ENCODE results near the gene RELN. TPM values are rescaled to one million over a fixed set of nuclear protein-coding genes. Genes with fewer than 3 reads are reported as not detected.

The RELN gene
- total RNA-seq, 1 donor from 2014 or later, result 7.4 TPM

DNA sequence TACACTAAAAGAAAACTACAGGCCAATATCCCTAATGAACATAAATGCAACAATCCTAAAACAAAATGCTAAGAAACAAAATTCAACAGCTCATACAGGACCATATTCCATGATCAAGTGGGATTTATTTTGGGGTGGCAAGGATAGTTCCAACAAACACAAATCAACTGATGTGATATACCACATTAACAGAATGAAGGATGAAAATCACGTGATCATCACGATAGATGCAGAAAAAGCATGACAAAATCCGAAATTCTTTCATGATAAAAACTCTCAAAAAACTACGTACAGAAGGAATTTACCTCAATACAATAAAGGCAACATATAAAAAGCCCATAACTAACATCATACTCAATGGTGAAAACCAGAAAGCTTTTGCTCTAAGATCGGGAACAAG, 124.0 kb downstream of the RELN start:
- H3K4me3 ChIP-seq, result no peak overlapping the region
- intact Hi-C loops (cut with DNase I), result no loop called here
- H3K36me3 ChIP-seq, result no peaks in the 10 kb centered on the region
- no peaks in the 10 kb centered on the region for H3K4me1 ChIP-seq
- H3K9me3 ChIP-seq, result no peaks in the 10 kb centered on the region
- no peaks in the 10 kb centered on the region for H3K27me3 ChIP-seq
- TF ChIP-seq, protein P1, sequence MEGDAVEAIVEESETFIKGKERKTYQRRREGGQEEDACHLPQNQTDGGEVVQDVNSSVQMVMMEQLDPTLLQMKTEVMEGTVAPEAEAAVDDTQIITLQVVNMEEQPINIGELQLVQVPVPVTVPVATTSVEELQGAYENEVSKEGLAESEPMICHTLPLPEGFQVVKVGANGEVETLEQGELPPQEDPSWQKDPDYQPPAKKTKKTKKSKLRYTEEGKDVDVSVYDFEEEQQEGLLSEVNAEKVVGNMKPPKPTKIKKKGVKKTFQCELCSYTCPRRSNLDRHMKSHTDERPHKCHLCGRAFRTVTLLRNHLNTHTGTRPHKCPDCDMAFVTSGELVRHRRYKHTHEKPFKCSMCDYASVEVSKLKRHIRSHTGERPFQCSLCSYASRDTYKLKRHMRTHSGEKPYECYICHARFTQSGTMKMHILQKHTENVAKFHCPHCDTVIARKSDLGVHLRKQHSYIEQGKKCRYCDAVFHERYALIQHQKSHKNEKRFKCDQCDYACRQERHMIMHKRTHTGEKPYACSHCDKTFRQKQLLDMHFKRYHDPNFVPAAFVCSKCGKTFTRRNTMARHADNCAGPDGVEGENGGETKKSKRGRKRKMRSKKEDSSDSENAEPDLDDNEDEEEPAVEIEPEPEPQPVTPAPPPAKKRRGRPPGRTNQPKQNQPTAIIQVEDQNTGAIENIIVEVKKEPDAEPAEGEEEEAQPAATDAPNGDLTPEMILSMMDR (IDR thresholded peaks at IDR 0.05), result no peak
- TF ChIP-seq POLR2A (IDR thresholded peaks at IDR 0.05) (no peak), POLR2AphosphoS5 (IDR thresholded peaks at IDR 0.05; ENCODE audit: insufficient read depth in 1 of 2, low read depth in 1 of 2) (no peak)
- no peak overlapping the region for H3K27ac ChIP-seq
- no peak for DNase-seq (ENCODE audit: extremely low spot score in 2 of 2)

GRCh38 chr7:103862302-103863035, 127.0 kb downstream of the RELN start:
- Histone ChIP-seq H3K4me1 (no peaks in the 10 kb centered on the region), H3K4me3 (no peak overlapping the region), H3K9me3 (no peaks in the 10 kb centered on the region), H3K27me3 (no peaks in the 10 kb centered on the region), H3K36me3 (no peaks in the 10 kb centered on the region), H3K27ac (no peak overlapping the region)
- no peak for DNase-seq (ENCODE audit: extremely low spot score in 2 of 2)
- intact Hi-C loops (cut with DNase I), result no loop called here
- TF ChIP-seq POLR2AphosphoS5 (IDR thresholded peaks at IDR 0.05; ENCODE audit: insufficient read depth in 1 of 2, low read depth in 1 of 2), result no peak
- TF ChIP-seq, protein P1 (IDR thresholded peaks at IDR 0.05), result no peak
- no peak for TF ChIP-seq POLR2A (IDR thresholded peaks at IDR 0.05)

DNA sequence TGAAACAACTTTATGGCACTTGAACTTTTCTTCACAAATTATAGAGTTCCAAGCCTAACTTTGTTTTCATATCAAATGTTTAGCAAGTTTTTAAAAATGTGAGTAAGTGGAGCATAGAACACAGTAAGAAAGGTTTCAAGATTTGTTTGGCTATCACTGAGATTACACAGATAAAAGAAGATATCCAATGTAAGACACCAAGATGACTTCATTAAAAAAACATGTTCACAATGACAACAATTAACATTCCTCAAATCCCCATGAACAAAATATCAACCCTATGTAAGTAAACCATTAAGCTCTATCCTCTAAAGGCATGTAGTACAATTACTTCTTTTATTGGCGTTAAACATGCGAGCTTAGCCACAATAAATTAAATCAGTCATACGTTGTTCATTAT, 129.7 kb downstream of the RELN start:
- Histone ChIP-seq H3K4me3 (no peak overlapping the region), H3K27me3 (no peaks in the 10 kb centered on the region), H3K4me1 (no peaks in the 10 kb centered on the region), H3K27ac (no peak overlapping the region), H3K36me3 (no peaks in the 10 kb centered on the region), H3K9me3 (no peaks in the 10 kb centered on the region)
- no peak for DNase-seq (ENCODE audit: extremely low spot score in 2 of 2)
- intact Hi-C loops (cut with DNase I), result no loop called here
- TF ChIP-seq POLR2AphosphoS5 (IDR thresholded peaks at IDR 0.05; ENCODE audit: insufficient read depth in 1 of 2, low read depth in 1 of 2), result no peak
- TF ChIP-seq, protein P1 (IDR thresholded peaks at IDR 0.05), result no peak
- TF ChIP-seq POLR2A (IDR thresholded peaks at IDR 0.05), result no peak

- no peaks in the 10 kb centered on the region for H3K36me3 ChIP-seq
- no peak for DNase-seq (ENCODE audit: extremely low spot score in 2 of 2)
These were observed 132.0 kb downstream of the RELN start for GRCh38 chr7:103857435-103857834.

DNA sequence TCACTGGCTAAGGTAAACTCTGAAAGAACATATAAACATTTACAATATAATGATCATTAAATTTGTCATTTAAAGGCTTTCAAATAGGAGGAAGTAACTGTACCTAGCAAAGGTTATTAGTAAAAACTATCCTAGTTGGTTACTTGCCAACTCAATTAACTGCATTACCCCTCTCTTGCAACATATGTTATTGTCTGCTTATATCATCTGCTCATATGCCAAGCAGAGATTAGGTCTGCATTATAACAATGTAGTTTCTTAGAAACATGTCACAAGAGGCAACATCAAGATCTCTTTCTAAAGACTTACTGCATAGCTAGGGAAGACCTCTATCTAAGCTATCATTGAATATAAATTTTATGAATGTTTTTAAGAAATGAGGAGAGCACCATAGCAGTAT, 132.5 kb downstream of the RELN start:
- intact Hi-C loops (cut with DNase I), result no loop called here
- Histone ChIP-seq H3K4me1 (no peaks in the 10 kb centered on the region), H3K36me3 (no peaks in the 10 kb centered on the region), H3K27ac (no peak overlapping the region), H3K9me3 (no peaks in the 10 kb centered on the region), H3K27me3 (no peaks in the 10 kb centered on the region), H3K4me3 (no peak overlapping the region)
- no peak for DNase-seq (ENCODE audit: extremely low spot score in 2 of 2)
- TF ChIP-seq POLR2AphosphoS5 (IDR thresholded peaks at IDR 0.05; ENCODE audit: insufficient read depth in 1 of 2, low read depth in 1 of 2) (no peak), POLR2A (IDR thresholded peaks at IDR 0.05) (no peak)
- TF ChIP-seq, protein P1 (IDR thresholded peaks at IDR 0.05), result no peak

More at GRCh38 chr7:103857435-103857834, 132.0 kb downstream of the RELN start:
- TF ChIP-seq, protein P1 (IDR thresholded peaks at IDR 0.05), result no peak
- TF ChIP-seq POLR2A (IDR thresholded peaks at IDR 0.05), result no peak
- TF ChIP-seq POLR2AphosphoS5 (IDR thresholded peaks at IDR 0.05; ENCODE audit: insufficient read depth in 1 of 2, low read depth in 1 of 2), result no peak
- Histone ChIP-seq H3K9me3 (no peaks in the 10 kb centered on the region), H3K4me3 (no peak overlapping the region), H3K27me3 (no peaks in the 10 kb centered on the region), H3K27ac (no peak overlapping the region), H3K4me1 (no peaks in the 10 kb centered on the region)
- intact Hi-C loops (cut with DNase I), result no loop called here
